Stomach smooth muscle (tissue), 2 donors: Measurements from ENCODE around the gene MVB12B.

Experiments
- H3K27ac ChIP-seq: one replicate; pipeline ENCODE4 v1.7.0; 2013; ENCODE audit warnings: mild to moderate bottlenecking, low read length, inconsistent platforms
- H3K27me3 ChIP-seq, 2 donors: one replicate each; pipeline ENCODE4 v1.7.0; 2013; ENCODE audit warnings: low read length in 2 of 2; ENCODE audit not compliant: insufficient read depth in 2 of 2, control insufficient read depth in 1 of 2
- H3K36me3 ChIP-seq, 2 donors: one replicate each; pipeline ENCODE4 v1.7.0; 2013; ENCODE audit warnings: low read length in 2 of 2; ENCODE audit not compliant: control insufficient read depth in 2 of 2, insufficient read depth in 2 of 2
- H3K4me1 ChIP-seq: one replicate; pipeline ENCODE4 v1.7.0; 2013; ENCODE audit warnings: low read length; ENCODE audit not compliant: control insufficient read depth, insufficient read depth
- H3K4me3 ChIP-seq, 2 donors: one replicate each; pipeline ENCODE4 v1.7.0; 2013; ENCODE audit warnings: low read length in 2 of 2
- H3K9ac ChIP-seq, 2 donors: one replicate each; pipeline ENCODE4 v1.7.0; 2013; ENCODE audit warnings: low read length in 2 of 2, mild to moderate bottlenecking in 1 of 2
- H3K9me3 ChIP-seq, 2 donors: one replicate each; pipeline ENCODE4 v1.7.0; 2013; ENCODE audit warnings: low read length in 2 of 2; ENCODE audit not compliant: control insufficient read depth in 2 of 2
- donor health status: healthy.
- donor health status: Pancreatic carcinoma.

The MVB12B gene

DNA sequence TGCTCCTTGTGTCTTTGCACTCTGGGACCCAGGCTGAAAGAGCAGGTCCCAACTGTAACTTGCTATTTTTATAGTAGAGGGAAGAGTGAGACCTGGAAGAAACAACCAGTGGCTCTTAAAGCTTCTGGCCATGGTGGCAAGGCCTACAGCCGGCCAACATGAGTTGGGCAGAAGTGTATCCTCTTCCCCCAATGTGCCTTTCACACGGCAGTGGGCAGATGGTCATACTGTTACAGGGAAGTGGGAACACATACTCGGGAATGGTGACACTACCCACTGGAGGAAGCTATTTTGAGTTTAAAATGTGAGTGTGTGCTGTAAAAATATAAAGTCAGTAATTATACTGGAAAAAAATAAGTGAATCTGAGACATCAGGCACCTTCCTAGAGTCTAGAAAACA lies 116.0 kb downstream of the MVB12B start:
- H3K27me3 ChIP-seq, result no peaks in the 10 kb centered on the region
- no peak overlapping the region for H3K4me3 ChIP-seq
- H3K4me1 ChIP-seq, result no peaks in the 10 kb centered on the region
- H3K27ac ChIP-seq, result no peak overlapping the region
- no peaks in the 10 kb centered on the region for H3K9me3 ChIP-seq
- peaks cover 0 to 5% of the 10 kb centered on the region in 2 donors for H3K36me3 ChIP-seq
- H3K9ac ChIP-seq, result no peak overlapping the region

DNA sequence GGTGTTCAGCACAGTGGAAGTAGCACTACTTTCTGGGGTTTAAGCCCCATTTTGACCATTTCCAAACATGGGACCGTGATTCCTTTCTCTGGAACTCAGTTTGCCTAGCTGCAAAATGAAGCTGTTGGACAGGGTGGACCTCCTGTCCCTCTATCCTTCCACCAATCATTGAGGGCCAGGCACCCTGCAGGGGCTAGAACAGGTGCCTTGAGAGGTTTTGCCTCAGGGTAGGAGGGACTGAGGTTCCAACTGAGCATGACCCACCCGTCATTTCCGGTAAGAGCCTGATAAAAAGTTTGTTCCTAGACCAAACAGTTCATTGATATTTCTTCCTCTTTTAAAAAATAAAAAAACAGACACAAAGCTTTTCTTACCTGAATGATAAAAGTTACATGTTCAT lies 116.5 kb downstream of the MVB12B start:
- Histone ChIP-seq H3K9ac (no peak overlapping the region), H3K4me3 (no peak overlapping the region), H3K4me1 (no peaks in the 10 kb centered on the region), H3K27me3 (no peaks in the 10 kb centered on the region), H3K36me3 (peaks cover 3 to 5% of the 10 kb centered on the region in 2 donors), H3K27ac (no peak overlapping the region), H3K9me3 (no peaks in the 10 kb centered on the region)

DNA sequence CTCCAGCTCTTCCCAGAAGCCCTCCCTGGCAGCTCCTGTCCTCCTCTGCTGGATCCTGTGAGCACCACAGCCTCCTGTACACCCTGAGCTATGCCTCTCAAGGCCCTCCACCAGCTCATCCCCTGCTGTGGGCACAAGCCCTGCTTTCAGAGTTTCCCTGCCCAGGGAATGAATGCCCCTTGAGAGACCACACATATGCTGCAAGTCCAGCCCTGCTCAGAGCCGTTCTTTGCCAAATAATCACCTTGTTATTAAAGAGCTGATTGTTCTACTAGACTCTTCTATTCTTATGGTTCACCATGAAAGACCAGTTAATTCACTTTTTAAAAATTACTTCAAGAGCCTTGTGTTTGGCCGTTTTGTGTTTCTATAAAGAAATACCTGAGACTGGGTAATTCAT lies 121.5 kb downstream of the MVB12B start:
- H3K4me3 ChIP-seq, result no peak overlapping the region
- H3K27me3 ChIP-seq, result no peaks in the 10 kb centered on the region
- no peak overlapping the region for H3K27ac ChIP-seq
- peaks cover 3 to 13% of the 10 kb centered on the region in 2 donors for H3K36me3 ChIP-seq
- H3K4me1 ChIP-seq, result no peaks in the 10 kb centered on the region
- no peaks in the 10 kb centered on the region for H3K9me3 ChIP-seq
- H3K9ac ChIP-seq, result no peak overlapping the region

DNA sequence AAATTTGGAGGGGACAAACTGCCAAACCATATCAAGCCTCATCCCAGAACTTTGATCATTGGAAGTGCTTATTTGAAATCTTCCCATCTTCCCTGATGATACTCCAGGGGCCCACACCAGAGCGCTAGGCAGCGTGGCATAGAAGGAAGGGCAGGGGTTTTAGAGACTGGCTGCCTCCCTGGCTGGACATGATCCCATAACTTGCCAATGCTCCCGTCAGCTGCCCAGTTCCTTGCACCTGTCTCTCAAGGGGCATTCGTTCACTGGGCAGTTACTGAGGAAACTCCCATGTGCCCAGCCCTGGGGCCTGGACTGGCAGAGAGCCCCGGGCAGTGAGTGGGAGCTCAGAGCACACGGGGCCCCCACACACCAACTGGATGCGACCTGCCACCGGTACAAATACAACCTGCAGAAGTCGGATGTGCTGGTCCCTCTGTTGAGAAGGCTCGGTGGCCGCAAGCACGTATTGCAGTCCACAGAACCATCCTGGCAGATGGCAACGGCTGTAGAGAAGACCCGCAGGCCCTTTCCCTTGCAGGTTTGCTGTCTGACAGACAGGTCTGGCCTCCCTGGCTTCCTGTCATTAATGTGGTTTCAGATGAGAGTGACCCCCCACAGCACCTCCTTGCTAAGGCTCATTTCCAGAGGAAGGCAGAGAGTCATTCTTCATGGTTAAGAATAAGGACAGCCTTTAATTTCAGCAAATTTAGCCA lies 122.4 kb downstream of the MVB12B start:
- H3K4me3 ChIP-seq, result no peak overlapping the region
- no peak overlapping the region for H3K27ac ChIP-seq
- H3K4me1 ChIP-seq, result no peaks in the 10 kb centered on the region
- H3K27me3 ChIP-seq, result no peaks in the 10 kb centered on the region
- H3K9me3 ChIP-seq, result no peaks in the 10 kb centered on the region
- peaks cover 8 to 17% of the 10 kb centered on the region in 2 donors for H3K36me3 ChIP-seq
- no peak overlapping the region for H3K9ac ChIP-seq

DNA sequence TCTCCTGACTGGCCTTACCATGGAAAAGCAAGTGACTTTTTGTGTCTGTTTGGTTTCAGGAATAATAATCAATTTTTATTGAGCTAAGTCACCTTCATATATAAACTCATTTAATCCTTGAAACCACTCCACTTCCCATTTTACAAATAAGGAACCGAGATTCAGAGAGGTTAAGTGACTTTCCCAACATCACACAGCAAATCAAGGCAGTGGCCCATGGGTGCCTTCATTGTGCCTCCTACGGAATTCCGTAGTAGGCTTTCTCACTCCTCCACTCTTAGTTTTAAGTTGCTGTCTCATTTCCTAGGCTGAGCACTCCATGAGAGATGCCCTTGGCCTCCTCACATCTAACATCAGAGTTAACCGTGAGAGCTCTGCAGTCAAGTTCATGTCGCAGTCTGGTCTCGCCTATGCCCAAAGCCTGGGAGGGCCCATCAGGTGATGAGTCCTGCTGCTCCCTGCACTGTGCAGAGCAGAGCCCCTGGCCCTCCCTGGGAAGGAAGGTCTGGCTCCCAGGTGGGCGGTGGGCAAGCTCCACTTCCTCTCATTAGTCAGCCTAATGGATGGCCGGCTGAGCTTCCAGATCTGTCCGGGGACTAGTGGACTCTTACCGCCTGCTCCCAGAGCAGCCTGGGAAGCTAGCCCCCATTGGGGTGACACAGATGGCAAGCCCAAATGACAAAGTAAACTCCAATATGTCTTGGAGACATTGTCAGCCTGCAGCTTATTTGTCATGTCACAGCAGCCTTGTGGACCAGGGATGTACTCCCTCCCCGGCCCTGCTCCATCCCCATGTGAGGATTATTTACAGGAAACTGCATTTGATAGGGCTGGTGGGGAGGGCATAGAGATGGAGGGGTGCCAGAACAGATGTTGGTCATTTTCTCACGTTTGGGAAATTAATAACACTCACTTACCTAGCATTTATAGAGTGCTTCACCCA lies 123.4 kb downstream of the MVB12B start:
- H3K36me3 ChIP-seq, result peaks cover 8 to 20% of the 10 kb centered on the region in 2 donors
- no peaks in the 10 kb centered on the region for H3K4me1 ChIP-seq
- no peak overlapping the region for H3K9ac ChIP-seq
- no peak overlapping the region for H3K4me3 ChIP-seq
- H3K9me3 ChIP-seq, result no peaks in the 10 kb centered on the region
- H3K27me3 ChIP-seq, result no peaks in the 10 kb centered on the region
- H3K27ac ChIP-seq, result no peak overlapping the region

DNA sequence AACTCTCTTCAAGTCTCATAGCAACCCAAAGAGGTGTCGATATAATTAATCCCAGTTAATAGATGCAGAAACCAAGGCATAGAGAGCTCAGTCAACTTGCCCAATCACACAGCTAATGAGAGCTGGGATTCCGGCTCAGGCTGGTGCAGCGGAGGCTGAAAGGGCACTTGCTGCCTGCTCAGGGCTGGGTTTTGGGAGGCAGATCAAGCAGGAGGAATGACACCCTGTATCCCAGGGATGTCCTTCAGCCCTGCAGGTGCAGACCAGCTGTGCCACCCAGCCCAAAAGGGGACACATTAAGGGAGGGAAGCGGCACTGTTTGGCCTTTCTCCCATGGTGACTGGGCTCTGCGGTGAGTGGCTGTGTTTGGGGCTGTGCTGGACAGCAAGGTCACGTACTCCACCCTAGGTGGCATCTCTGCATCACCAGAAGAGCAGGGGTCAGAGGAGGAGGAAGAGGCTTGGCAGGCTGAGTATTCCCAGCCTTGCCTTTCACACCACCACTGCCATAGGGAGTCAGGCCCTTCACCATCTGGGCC lies 124.1 kb downstream of the MVB12B start:
- no peaks in the 10 kb centered on the region for H3K4me1 ChIP-seq
- H3K27me3 ChIP-seq, result no peaks in the 10 kb centered on the region
- peaks cover 8 to 20% of the 10 kb centered on the region in 2 donors for H3K36me3 ChIP-seq
- H3K9me3 ChIP-seq, result no peaks in the 10 kb centered on the region
- H3K27ac ChIP-seq, result no peak overlapping the region
- no peak overlapping the region for H3K4me3 ChIP-seq
- H3K9ac ChIP-seq, result no peak overlapping the region

DNA sequence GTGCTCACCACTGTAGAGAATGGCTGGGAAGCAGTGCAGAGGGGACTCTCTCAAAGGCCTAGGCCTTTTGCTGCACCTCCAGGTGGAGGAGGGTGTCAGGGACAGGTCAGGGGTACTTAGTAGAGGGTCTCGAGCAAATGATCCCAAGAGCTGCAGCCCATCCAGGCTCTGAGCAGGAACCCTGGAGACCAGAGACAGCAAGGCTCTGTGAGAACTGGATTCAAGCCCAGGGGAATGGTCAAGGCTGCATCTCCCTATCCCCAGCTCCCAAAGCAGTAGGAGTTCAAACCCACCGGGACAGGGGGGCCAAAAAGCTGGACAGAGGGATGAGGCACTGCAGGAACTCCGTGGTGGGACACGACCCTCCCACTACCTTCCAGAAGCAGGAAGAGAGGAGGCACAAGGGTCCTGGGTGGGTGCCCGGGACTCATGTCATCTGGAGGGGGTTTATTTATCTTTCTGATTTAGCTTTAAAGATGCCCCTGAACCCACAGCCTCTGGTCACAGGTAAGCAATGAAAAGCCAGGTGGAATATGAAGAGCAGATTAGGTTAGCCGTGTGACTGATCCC lies 124.8 kb downstream of the MVB12B start:
- H3K27ac ChIP-seq, result no peak overlapping the region
- H3K9me3 ChIP-seq, result no peaks in the 10 kb centered on the region
- H3K4me1 ChIP-seq, result no peaks in the 10 kb centered on the region
- H3K9ac ChIP-seq, result no peak overlapping the region
- no peaks in the 10 kb centered on the region for H3K27me3 ChIP-seq
- peaks cover 8 to 20% of the 10 kb centered on the region in 2 donors for H3K36me3 ChIP-seq
- H3K4me3 ChIP-seq, result no peak overlapping the region

DNA sequence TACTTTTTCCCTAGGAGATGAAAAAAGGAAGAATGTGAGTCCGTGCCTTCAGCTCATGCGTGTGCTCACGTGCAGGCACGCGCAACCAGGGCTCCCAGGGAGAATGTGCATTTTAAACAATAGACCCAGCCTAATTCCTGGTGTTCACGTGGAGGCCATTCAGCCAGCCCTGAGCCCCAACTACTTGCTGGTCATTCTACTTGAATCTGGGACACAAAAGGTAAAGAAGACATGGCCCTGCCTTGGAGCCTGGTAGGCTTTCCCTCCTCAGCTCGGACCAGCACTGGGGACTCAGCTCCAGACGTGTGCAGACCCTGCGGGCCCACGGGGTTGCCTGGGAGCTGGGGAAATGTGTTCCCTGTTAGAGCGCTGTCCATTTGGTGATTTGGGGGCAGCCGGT lies 125.5 kb downstream of the MVB12B start:
- Histone ChIP-seq H3K36me3 (peaks cover 8 to 22% of the 10 kb centered on the region in 2 donors), H3K4me3 (no peak overlapping the region), H3K27ac (no peak overlapping the region), H3K4me1 (no peaks in the 10 kb centered on the region), H3K27me3 (no peaks in the 10 kb centered on the region), H3K9ac (no peak overlapping the region), H3K9me3 (no peaks in the 10 kb centered on the region)

DNA sequence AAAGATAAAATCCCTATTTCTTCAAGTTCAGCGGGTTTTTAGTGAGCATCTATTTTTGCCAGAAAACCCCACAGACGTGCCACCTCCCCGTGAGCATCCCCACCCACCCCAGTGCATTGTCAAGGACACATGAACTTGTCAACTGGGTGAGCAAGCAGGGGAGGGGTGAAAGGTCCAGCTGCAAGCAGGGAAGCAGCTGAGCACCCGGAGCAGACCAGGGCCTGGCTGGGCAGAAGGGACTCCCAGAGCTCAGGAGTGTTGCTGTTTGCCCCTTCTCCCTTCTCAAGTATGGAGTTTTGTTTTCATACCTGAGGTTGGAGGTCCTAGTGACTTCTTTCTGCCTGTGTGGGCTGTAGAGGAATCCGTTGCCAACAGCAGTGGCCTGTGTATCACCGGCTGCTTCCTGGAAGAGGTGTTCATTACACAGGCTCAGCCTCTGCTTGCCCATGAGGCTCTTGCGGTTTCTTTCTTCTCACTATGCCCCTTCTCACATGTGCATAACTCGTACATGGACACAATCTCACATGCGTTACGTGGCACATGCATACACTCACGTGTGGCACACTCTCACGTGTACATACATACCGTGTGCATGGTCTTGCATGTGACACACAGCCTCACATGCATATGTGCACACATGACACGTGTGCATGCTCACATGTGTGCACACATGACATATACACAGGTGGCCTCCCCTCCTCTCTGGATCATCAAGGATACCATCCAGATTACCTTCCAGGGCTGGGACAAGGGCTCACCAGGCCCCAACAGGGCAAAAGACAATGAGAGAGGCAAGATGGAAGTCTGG lies 126.7 kb downstream of the MVB12B start:
- peaks cover 6 to 19% of the 10 kb centered on the region in 2 donors for H3K36me3 ChIP-seq
- H3K9me3 ChIP-seq, result no peaks in the 10 kb centered on the region
- H3K4me3 ChIP-seq, result no peak overlapping the region
- H3K27me3 ChIP-seq, result no peaks in the 10 kb centered on the region
- no peak overlapping the region for H3K9ac ChIP-seq
- H3K27ac ChIP-seq, result no peak overlapping the region
- no peaks in the 10 kb centered on the region for H3K4me1 ChIP-seq

DNA sequence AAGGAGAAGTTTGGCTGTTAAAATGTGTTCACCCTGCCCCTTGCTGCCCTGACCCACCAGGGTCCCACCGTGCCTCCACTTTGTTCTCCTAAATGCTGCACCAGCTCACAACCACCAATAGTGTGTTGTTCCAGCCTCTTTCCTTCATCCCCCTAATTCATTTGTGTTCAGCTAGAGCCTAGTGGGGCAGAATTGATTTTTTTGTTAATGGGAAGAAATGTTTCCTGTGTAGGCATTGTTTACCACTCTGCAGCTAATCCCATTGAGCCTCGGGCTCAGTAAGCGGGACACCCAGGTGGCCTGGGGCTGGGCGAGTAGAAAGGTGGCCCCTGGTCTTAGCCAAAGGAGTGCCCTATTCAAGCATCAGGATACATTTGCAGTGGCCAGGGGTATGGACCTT lies 127.6 kb downstream of the MVB12B start:
- Histone ChIP-seq H3K9me3 (no peaks in the 10 kb centered on the region), H3K4me3 (no peak overlapping the region), H3K27me3 (no peaks in the 10 kb centered on the region), H3K36me3 (peaks cover 6 to 16% of the 10 kb centered on the region in 2 donors), H3K4me1 (no peaks in the 10 kb centered on the region), H3K27ac (no peak overlapping the region), H3K9ac (no peak overlapping the region)
